GM19438 (cell line): Measurements from ENCODE around the gene LDLRAP1.

Source experiments
- ATAC-seq: cut with Tn5 transposase; IDR thresholded peaks from one replicate; pipeline ENCODE4 v1.9.1; 2021; ENCODE audit warnings: low read depth; ENCODE audit not compliant: unreplicated experiment

LDLRAP1 gene

DNA sequence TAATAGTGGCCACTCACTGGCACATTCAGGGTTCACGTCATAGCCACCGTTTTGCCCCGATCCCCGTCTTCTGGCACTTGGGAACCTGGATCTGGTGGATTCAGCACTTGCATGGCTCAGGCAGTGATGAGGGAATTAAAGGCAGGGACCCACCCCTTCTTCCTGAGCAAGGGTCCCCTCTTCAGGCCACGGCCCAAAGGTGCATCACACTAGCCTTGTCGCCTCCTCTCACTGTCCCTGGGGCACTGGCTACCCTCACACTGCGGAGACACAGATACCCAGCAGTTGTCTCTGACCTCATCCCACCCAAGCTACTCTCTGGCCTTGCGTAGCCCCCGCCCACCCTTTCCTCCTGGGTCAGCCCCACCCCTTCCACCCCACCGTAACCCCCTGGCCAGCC, 19.9 kb upstream of the LDLRAP1 start:
- no peak for ATAC-seq

DNA sequence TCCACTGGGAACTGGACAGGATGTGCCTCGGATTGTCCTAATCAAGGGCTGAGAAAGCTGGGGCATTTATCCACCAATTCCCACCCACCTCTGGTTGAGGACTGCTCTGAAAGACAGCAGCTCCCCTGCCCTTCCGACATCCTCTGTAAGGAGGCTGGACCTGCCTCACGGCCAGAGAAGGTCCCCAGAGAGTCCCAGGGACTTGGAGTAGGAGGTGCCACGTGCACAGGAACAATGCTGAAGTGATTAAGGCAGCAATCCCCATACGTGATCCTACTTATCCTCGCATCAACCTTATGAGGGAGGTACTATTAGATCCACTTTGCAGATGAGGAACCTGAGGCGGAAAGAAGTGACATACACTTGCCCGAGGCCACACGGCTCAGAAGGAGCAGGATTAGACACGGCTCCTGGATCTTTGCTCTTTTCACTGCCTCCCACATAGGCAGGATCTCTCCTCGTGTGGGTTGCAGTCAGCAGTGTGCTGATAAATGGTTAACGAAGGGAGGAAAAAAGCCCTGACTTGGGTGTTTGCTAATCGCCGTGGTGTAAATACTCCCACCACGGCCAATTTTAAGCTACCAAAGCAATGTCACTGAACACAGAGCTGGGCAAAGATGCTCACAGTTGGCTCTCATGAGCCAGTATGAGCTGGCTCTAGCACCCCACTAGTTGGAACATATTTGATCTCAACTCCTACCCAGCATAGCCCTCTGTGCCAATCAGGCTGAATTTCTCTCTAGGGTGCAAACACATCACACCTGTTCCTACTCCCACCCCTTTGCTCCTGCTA, 18.6 kb upstream of the LDLRAP1 start:
- ATAC-seq: no peak

DNA sequence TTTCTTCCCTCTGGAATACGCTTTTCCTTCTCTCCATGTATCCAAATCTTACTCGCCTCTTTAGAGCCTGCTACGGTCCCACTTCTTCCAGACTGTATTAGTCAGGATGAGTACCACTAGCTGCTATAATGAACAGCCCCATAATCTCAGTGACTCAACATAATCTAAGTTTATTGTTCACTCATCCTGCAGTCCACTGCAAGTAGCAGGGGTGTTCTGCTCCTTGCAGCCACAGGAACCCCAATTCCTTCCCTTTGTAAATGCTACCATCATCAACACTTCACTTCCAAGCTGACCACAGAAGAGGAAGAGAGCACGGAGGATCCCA, 18.1 kb upstream of the LDLRAP1 start:
- ATAC-seq: no peak

DNA sequence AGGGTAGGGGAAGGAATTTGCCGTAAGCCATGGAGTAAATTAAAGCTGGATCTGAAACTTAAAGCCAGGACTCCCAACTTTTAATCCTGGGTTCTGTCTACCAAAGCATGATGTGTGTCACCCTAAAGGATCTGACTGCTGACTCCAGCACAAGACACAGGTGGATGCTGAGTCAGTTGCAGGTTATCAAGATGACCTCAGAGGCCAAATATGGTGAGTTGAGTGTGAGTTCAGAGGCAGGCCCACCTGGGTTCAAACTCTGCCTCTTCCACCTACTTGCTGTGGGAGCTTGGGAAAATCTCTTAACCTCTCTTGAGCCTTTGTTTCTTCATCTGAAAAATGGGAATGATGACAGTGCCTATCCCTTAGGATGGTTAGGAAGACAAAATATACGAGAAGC, 16.7 kb upstream of the LDLRAP1 start:
- no peak for ATAC-seq

DNA sequence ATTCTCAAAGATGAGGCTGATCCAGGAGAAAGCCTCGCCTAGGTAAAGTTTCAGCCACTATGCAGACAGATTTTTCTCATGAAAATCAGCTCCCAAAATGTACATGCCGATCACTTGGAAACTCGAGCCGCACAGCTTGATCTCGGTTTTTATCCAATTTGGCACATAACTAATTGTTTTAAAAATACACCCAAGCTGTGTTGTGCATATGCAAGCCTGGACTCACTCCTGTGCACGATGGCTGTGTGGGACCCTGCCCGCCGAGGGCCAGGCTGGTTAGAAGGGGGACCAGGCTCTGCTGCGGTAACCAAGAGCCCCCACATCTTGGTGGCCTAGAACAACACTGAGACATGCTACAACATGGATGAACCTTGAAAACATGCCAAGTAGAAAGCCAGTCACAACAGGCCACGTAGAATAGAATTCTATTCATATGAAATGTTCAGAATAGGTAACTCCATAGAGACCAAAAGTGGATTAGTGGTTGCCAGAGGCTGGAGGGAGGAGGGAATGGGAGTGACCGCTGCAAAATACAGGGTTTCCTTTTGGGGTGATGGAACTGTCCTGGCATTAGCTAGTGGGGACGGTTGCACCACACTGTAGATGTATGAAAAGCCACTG, 16.1 kb upstream of the LDLRAP1 start:
- no peak for ATAC-seq

DNA sequence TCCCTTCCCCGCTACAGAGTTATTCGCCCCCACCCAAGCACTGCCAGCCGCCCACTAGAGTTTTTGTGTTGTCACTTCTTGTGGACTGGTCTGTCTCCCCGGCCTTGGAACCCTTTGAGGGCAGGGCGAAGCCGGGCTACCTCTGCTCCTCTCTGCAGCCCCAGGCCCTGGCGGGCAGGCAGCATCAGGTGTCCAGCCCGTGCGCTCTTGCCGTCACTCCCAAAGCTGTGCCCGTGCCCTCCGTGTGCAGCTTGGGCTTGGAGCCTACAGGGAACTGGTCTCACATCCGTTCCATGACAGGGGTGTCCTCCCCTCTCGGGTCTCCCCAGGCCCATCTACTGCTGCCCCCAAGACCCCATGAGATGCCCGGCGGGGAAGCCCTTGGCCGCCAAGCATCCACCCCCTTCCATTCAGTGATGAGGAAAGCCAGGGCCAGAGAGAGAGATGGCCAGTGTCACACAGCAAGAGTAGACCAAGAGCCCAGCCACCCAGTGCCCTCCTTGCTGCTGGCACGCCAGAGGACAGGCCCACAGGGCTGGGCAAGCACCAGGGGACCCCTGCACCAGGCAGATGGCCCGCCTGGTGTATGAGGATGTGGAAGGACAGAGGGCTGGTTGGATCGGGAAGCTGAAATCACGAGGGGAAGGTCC, 15.3 kb upstream of the LDLRAP1 start:
- no peak for ATAC-seq

DNA sequence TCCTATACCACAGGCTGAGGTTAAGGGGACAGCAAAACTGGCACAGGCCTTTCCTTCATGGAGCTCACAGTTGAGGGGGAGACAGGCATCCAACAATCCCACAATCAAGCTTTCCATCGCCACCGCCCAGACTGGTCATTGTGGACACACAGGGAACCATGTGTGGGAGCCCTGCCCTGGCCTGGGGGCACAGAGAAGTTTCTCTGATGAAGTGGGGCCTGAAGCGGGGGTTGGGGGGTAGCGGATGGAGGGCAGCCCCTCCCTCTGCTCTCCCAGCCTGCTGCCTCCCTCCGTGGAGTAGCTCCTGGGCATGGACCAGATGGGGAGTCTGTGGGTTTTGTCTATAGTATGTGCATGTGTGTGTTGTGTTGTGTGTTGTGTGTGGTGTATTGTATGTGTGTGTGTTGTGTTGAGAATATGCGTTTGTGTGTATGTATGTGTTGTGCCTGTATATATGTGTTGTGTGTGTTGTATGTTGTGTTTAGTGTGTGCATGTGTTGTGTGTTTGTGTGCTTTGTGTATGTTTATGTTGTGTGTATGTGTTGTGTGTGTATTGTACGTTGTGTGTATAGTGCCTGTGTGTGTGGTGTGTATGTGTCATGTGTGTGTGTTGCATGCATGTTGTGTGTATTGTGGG, 14.4 kb upstream of the LDLRAP1 start:
- no peak for ATAC-seq

DNA sequence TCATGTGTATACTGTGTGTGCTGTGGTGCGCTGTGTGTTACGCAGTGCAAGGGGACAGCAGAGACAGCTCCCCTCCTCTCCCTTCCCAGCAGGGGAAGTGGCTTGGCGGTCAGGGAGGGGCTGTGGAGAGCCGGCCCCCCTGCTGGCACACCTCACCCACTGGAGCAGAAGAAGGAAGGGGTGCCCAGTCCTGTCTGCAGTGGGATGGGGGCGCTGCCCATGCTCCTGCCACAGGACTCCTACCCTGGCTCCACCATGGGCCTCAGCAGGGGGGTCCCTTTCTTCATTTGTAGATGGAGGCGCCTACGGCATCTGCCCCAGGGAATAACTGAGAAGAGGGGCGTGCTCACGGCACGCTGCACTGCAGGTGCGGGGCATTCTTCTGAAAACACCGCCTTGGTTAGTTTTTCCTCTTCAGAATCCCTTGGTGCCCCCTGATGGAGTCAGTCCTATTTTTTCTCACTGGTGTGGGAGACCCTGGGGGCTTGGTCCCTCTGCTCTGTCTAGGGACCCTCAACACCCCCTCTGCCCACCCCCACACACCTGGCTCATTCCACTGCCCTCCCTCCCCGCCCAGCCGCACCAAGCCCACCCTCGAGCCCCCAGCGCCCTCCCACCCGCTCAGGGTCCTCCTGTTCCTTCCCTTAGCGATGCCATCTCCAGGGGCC, 13.8 kb upstream of the LDLRAP1 start:
- ATAC-seq: no peak

DNA sequence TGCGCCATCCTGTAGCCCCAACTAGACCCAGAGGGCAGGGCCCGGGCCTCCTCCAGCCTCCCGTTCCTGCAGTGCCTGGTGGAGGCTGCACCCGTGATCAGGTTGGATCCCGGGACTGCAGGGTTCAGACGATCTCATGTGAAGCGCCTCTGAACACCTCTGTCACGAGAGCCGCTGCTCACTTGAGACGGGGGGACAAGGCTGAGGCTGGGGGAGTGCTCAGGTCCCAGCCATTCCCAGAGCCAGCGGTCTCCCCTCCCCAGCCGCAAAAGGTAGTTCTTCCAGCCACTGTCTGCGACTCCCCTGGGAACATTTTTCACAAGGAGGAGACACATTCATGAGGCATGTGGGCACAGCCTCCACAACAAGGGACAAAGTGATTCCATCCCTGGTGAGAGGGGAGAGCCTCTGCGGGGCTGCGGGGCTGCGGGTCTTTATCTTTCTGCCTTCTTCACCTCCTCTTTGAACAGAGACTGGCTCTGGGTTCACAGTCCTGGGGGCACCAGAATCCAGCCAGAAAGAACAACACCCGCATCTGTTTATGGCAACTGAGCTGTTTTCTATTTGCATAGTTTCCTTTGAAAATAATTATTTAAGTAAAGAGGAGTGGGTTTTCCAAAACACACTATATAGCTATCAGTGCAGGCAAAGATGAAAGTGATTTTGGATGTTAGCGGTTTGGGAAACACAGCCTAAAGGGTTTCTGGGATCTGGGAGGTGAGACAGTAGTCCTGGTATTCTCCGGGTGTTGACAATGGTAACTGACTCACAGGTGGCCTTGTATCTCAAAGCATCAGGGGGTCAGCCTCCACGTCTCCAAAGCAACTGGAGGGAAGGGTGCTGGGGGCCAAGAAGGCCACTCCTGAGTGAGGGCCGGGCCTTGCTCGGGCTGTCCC, 13.0 kb upstream of the LDLRAP1 start:
- no peak for ATAC-seq

DNA sequence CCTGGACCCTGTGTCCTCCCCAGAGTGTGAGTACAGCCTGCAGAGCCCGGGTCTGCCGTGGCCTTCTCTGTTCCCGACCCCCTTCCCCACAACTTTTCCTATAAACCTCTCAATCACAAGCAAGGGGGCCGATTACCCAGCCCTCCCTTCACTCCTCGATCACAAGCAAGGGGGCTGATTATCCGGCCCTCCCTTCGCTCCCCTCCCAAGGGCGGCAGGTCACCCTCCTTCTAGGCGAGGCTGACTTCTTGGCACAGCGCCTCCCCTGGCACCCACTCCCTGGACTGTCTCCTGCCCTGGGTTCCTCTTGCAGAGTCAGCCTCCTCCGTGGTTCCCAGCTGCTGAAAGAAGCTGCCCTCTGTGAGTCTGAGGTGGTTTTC, 12.3 kb upstream of the LDLRAP1 start:
- ATAC-seq: no peak

DNA sequence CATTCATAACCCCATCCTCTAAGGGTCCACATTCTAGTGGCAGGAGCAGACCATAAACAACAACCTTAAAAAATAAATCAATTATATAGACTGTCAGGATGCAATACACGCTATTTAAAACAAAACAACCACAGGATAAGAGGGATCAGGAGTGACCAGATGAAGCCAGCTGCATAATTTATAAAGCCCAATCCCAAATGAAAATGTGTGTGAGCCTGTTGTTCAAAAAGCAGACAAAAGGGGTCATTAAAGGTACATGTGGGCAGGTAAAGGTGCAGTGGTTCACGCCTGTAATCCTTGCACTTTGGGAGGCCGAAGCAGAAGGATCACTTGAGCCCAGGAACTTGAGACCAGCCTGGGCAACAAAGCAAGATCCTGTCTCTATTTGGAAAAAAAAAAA, 10.4 kb upstream of the LDLRAP1 start:
- ATAC-seq: no peak

DNA sequence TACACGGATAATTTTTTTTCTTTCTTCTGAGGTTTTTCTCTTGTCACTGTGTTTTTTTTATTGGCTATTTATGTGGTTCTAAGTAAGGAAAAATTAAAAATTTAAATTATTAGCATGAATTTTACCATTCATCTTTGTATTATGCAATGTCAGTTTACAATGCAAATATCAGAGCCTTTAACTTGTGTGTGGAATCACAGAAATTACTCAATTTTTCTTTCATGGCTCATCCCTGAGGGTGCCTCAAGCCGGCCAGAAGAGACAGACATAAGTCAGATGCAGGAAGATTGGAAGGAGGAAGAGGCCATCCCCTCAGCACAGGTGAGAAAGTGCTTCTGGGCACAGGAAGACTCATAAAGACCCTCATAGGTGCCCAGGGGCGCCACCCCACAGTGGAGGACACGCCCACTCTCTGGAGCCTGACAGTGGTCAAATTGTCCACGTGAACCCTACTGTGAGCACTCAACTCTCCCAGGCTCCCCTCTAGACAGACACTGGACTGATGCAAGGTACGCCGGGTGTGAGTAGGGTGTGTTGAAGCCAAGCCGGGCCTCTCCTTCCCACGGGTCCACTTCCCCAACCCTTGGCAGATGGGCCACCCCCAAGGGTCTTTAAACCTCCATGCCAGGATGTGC, 9.5 kb upstream of the LDLRAP1 start:
- ATAC-seq: no peak

DNA sequence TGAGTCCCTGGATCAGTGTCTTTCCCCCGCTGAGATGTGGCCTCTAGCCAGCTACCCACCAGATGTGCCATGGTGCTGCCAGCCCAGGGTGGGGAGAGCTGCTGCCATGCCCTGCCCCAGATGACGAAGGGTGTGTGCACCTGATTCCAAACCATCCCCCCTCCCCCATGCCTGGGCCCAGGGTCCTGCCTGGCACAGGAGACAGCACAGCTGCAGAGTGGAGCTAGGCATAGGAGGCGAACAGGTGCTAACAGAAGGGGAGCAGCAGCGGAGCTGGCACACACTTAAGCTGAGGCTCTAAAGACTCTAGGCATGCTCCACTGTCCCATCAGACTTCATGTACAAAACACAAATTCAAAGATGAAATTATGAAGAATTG, 9.0 kb upstream of the LDLRAP1 start:
- ATAC-seq: no peak

DNA sequence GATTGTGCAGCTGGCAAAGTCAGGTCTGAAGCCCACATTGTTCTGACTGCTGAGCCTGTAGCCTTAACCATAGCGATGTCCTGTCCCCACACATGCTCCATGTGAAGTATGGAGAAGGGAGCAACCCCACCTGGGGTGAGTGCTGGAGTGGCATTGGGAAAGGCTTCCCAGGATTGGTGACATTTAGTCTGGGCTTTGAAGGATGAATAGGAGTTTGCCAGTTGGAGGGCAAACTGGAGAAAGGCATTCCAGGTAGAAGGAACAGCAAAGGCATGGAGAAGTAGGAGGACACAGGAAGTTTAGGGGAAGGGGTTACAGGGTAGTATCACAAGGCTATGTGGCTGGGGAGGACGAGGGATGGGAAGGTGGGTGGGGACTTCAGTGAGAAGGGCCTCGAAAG, 7.3 kb upstream of the LDLRAP1 start:
- no peak for ATAC-seq

DNA sequence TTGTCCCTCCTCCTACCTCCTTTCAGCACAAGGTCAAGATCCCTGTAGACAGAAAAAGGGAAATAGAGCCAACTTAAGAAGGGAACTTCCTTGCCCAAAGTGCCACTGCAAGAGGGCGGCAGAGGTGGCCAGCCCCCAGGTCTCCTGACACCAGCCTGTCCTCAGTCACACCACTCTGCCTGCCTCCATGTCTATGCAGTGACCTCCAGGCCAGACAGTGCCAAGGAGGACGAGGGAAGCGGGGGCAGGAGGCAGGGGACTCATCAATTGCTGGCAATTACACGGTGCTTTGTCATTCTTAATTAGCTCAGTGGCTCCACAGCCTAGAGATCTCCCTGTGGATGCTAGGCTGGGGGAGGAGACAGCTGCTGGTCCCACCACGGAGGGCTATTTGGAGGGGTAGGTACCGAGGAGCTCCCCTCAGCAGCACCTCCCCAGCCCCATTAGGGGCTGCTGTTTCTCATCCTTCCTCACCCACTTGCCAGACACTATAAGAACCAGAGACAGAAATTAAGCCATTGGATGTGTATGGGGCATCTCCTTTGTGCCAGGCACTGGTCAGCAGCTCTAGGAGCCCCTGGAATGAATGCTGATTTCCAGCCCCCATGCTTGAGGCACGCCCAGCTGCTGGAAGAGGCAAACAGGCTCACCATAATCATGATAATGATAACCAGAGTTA, 6.1 kb upstream of the LDLRAP1 start:
- no peak for ATAC-seq

DNA sequence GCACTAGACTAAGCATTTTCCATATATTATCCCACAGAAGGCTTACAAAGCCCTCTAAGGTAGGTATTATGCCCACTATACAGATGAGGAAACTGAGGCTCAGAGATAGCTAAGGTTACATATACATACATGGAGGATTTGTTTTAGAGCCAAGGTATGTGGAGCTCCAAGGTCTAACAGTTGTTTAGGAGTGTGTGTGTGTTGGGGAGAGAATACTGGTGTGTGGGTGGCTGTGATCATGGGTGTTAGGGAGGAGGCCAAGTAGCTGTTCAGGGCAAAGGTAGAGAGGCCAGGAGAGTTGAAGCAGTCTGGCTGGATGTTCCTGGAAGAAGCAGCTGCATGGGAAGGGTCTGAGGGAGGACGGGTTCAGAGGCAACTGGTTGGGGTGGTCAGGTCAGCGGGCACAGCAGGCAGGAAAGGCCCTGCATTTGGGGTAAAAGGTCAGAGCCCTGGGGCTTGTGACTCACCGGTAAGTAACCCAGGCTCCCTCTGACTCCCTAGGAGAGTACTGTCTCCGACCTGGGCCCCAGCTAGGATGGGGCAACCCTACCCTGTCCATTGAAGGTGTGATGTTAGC, 5.1 kb upstream of the LDLRAP1 start:
- no peak for ATAC-seq

DNA sequence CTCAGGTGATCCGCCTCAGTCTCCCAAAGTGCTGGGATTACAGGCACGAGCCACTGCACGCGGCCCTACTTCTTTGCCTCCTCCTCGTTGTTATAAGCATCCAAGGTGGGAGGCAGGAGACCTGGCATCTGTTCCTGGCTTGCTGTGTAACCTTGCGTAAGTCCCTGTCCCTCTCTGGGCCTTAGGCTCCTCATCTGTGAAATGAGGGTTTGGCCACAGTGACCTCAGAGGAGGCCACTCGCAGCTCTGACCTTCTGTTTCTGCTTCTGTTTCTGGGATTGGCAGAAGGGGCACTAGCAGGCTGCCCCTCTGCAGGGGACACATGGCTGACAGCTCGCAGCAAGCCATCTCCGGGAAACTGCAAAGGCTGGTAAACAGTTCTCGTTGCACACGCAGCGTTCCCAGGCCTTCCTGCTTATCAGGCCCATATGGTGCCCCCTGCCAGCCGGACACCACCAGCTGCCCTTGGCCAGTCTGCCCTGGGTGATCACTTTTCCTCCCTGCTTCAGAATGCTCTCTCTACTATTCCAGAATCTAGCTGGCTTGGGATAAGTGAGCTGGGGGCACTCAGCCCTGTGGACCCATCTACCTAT, 2.6 kb upstream of the LDLRAP1 start:
- no peak for ATAC-seq

DNA sequence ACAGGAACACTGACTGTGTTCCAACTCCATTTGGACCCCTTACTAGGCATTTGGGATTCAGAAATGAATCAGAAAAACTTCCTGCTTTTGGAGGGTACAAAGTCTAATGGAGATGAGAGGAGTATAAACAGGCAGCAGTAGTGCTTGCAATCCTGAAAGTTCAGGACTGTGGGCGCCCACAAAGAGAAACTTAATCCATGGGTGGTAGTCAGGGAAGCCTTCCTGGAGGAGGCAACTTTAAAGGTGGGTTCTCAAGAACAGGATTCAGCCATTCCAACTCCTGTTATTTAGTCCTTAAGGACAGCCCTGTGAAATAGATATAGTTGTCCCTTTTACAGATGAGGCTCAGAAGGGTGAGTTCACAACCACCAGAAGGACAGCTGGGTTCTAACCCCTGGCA, 2.0 kb upstream of the LDLRAP1 start:
- ATAC-seq: no peak
